H1 (cell line): ENCODE data around the gene PTPRD. TPM values are rescaled to one million over a fixed set of nuclear protein-coding genes. Genes with fewer than 3 reads are reported as not detected.

Experiments used
- CTCF ChIA-PET: fragments of 300-600 bp; sonication (Branson Sonifier 250); formaldehyde crosslinking; loops from one replicate; lab custom pipeline; 2021; ENCODE audit not compliant: partially characterized antibody; lab: Charles Lee
- POLR2A ChIA-PET: fragments of 300-600 bp; sonication (Branson Sonifier 250); formaldehyde crosslinking; loops from one replicate; lab custom pipeline; 2021; ENCODE audit warnings: inconsistent platforms; ENCODE audit not compliant: partially characterized antibody; lab: Charles Lee
- DNase-seq, 2 experiments: peaks; one replicate each; pipeline versions ENCODE4 v3.0.0 to v3.0.0-alpha.2; 2010 to 2022; ENCODE audit warnings: low spot score in 2 of 2, low read depth in 1 of 2, mixed read lengths in 1 of 2
- FAIRE-seq: peaks from 2 replicates; lab custom pipeline; 2011; peaks lifted over from hg19 to GRCh38; lab: Jason Lieb, UNC
- H2AFZ ChIP-seq: 2 replicates; pipeline ENCODE4 v1.8.1; 2012; ENCODE audit warnings: low read length, inconsistent platforms
- H2AK5ac ChIP-seq: 2 replicates; pipeline ENCODE4 v1.6.1; 2013; ENCODE audit warnings: low read depth, low read length
- H2BK120ac ChIP-seq: replicated peaks from 2 replicates; pipeline ENCODE3; 2013; ENCODE audit warnings: low read depth, low read length, inconsistent platforms
- H2BK12ac ChIP-seq: 2 replicates; pipeline ENCODE4 v1.6.1; 2013; ENCODE audit warnings: low read depth, low read length
- H2BK15ac ChIP-seq: 2 replicates; pipeline ENCODE4 v1.6.1; 2013; ENCODE audit warnings: low read length
- H2BK20ac ChIP-seq: 2 replicates; pipeline ENCODE4 v1.6.1; 2013; ENCODE audit warnings: low read length
- H2BK5ac ChIP-seq: 2 replicates; pipeline ENCODE4 v1.6.1; 2013; ENCODE audit warnings: low read depth, low read length
- H3K14ac ChIP-seq: 2 replicates; pipeline ENCODE4 v1.6.1; 2013; ENCODE audit warnings: inconsistent platforms; ENCODE audit not compliant: insufficient read length
- H3K18ac ChIP-seq: 2 replicates; pipeline ENCODE4 v1.6.1; 2013; ENCODE audit warnings: low read length; ENCODE audit errors: extremely low read depth
- H3K23ac ChIP-seq: 2 replicates; pipeline ENCODE4 v1.6.1; 2013; ENCODE audit warnings: inconsistent platforms; ENCODE audit not compliant: insufficient read length
- H3K23me2 ChIP-seq: 2 replicates; pipeline ENCODE4 v1.6.1; 2013; ENCODE audit warnings: low read depth, low read length
- H3K27ac ChIP-seq: 2 replicates; pipeline ENCODE4 v1.6.1; 2011; ENCODE audit warnings: low read depth, low read length, inconsistent platforms
- H3K27me3 ChIP-seq, 4 experiments: replicated peaks in 1 of 4; 1 replicate in 1 of 4; 2 replicates in 3 of 4; pipeline versions ENCODE4 v1.6.1 to v1.8.1; 2011 to 2013; ENCODE audit warnings: low read length in 3 of 4, mild to moderate bottlenecking in 3 of 4, inconsistent platforms in 2 of 4, mixed read lengths in 2 of 4, moderate library complexity in 1 of 4; ENCODE audit not compliant: control insufficient read depth in 3 of 4, insufficient read depth in 3 of 4; ENCODE audit errors: extremely low read depth in 1 of 4
- H3K36me3 ChIP-seq, 4 experiments: 2 replicates each; pipeline versions ENCODE4 v1.6.1 to v1.8.1; 2011 to 2013; ENCODE audit warnings: mild to moderate bottlenecking in 4 of 4, low read length in 3 of 4, moderate library complexity in 2 of 4, control low read depth in 1 of 4, inconsistent platforms in 1 of 4; ENCODE audit not compliant: insufficient read depth in 4 of 4, control insufficient read depth in 2 of 4
- H3K4ac ChIP-seq: replicated peaks from 2 replicates; pipeline ENCODE3; 2013; ENCODE audit warnings: low read length, low read depth, mixed read lengths, inconsistent platforms; ENCODE audit not compliant: insufficient read length
- H3K4me1 ChIP-seq, 4 experiments: replicated peaks in 1 of 4; 1 replicate in 1 of 4; 2 replicates in 3 of 4; pipeline versions ENCODE4 v1.6.1 to v1.8.1; 2011 to 2013; ENCODE audit warnings: low read length in 3 of 4, inconsistent platforms in 2 of 4, mixed read lengths in 1 of 4; ENCODE audit not compliant: insufficient read depth in 4 of 4, control insufficient read depth in 3 of 4
- H3K4me2 ChIP-seq, 2 experiments: 2 replicates each; pipeline versions ENCODE4 v1.6.1 to v1.8.1; 2011 to 2013; ENCODE audit warnings: low read depth in 2 of 2, low read length in 2 of 2, control low read depth in 1 of 2, inconsistent platforms in 1 of 2, mild to moderate bottlenecking in 1 of 2; ENCODE audit not compliant: insufficient read depth in 1 of 2
- H3K4me3 ChIP-seq, 4 experiments: fragments of 200-600, 300-600 bp in 1 of 4; sonication (generic), shearing (Covaris generic), sonication (Bioruptor Twin) in 1 of 4; 2 replicates each; pipeline versions ENCODE4 v1.5.1 to v1.8.1; 2011 to 2016; ENCODE audit warnings: low read length in 4 of 4, low read depth in 3 of 4, control low read depth in 2 of 4, inconsistent platforms in 2 of 4, mild to moderate bottlenecking in 2 of 4, mixed read lengths in 1 of 4, moderate library complexity in 1 of 4; ENCODE audit not compliant: insufficient read depth in 2 of 4; ENCODE audit errors: extremely low read depth in 1 of 4
- H3K56ac ChIP-seq: replicated peaks from 2 replicates; pipeline ENCODE3; 2013; ENCODE audit warnings: low read depth, mild to moderate bottlenecking, mixed read lengths, low read length, inconsistent platforms; ENCODE audit not compliant: insufficient read length
- H3K79me1 ChIP-seq: 2 replicates; pipeline ENCODE4 v1.6.1; 2013; ENCODE audit warnings: low read depth, low read length, control low read depth
- H3K79me2 ChIP-seq, 2 experiments: 2 replicates each; pipeline versions ENCODE4 v1.6.1 to v1.8.1; 2012 to 2013; ENCODE audit warnings: low read length in 2 of 2, mild to moderate bottlenecking in 2 of 2, inconsistent platforms in 1 of 2; ENCODE audit not compliant: insufficient read depth in 2 of 2, control insufficient read depth in 1 of 2
- H3K9ac ChIP-seq, 4 experiments: replicated peaks in 1 of 4; 1 replicate in 1 of 4; 2 replicates in 3 of 4; pipeline versions ENCODE4 v1.6.1 to v1.8.1; 2011 to 2013; ENCODE audit warnings: low read depth in 3 of 4, low read length in 3 of 4, control low read depth in 2 of 4, mild to moderate bottlenecking in 2 of 4, moderate library complexity in 2 of 4, inconsistent platforms in 1 of 4; ENCODE audit errors: extremely low read depth in 1 of 4
- H3K9me3 ChIP-seq, 2 experiments: 2 replicates each; pipeline versions ENCODE4 v1.6.1 to v1.8.1; 2012 to 2013; ENCODE audit warnings: mild to moderate bottlenecking in 2 of 2, moderate library complexity in 2 of 2, control low read depth in 1 of 2, inconsistent platforms in 1 of 2, low read depth in 1 of 2, low read length in 1 of 2, mixed read lengths in 1 of 2; ENCODE audit not compliant: insufficient read depth in 2 of 2
- H4K20me1 ChIP-seq, 2 experiments: replicated peaks in 1 of 2; 2 replicates each; pipeline versions ENCODE3 to v1.8.1; 2011 to 2013; ENCODE audit warnings: inconsistent platforms in 2 of 2, low read length in 2 of 2, mild to moderate bottlenecking in 1 of 2; ENCODE audit not compliant: insufficient read depth in 2 of 2, control insufficient read depth in 1 of 2
- H4K5ac ChIP-seq: 2 replicates; pipeline ENCODE4 v1.6.1; 2013; ENCODE audit warnings: low read length, low read depth, mixed read lengths, inconsistent platforms; ENCODE audit not compliant: insufficient read length
- H4K8ac ChIP-seq: 2 replicates; pipeline ENCODE4 v1.8.0; 2013; ENCODE audit warnings: mild to moderate bottlenecking, moderate library complexity, low read length, inconsistent platforms; ENCODE audit not compliant: insufficient read depth; ENCODE audit errors: extremely low read depth
- H4K91ac ChIP-seq: replicated peaks from 2 replicates; pipeline ENCODE3; 2013; ENCODE audit warnings: low read length, mixed read lengths, inconsistent platforms; ENCODE audit not compliant: insufficient read length
- ASH2L ChIP-seq: fragments of 200-600, 300-600 bp; sonication (generic); IDR thresholded peaks from one replicate; pipeline ENCODE4 v1.7.1; 2017; ENCODE audit warnings: low read length
- CEBPB ChIP-seq: IDR thresholded peaks from 2 replicates; pipeline ENCODE4 v1.6.1; 2012; ENCODE audit warnings: low read depth, low read length
- CTBP2 ChIP-seq: IDR thresholded peaks from 2 replicates; pipeline ENCODE4 v1.7.0; 2011; ENCODE audit warnings: borderline replicate concordance, mild to moderate bottlenecking, moderate library complexity, mixed read lengths, low read length; ENCODE audit not compliant: insufficient read depth, insufficient read length
- POU5F1 ChIP-seq: IDR thresholded peaks from 2 replicates; pipeline ENCODE4 v1.6.1; 2011; ENCODE audit warnings: low read depth, mild to moderate bottlenecking, low read length, moderate library complexity
- RNF2 ChIP-seq: fragments of 200-900, 300-1000 bp; sonication (generic); IDR thresholded peaks from 2 replicates; pipeline ENCODE4 v1.7.1; 2016; ENCODE audit warnings: borderline replicate concordance, low read depth, mild to moderate bottlenecking, antibody characterized with exemption, low read length; ENCODE audit not compliant: poor library complexity, severe bottlenecking; ENCODE audit errors: missing control alignments
- SIRT6 ChIP-seq: IDR thresholded peaks from one replicate; pipeline ENCODE4 v1.7.1; 2012; ENCODE audit warnings: low read length, inconsistent platforms
- ZNF274 ChIP-seq: IDR thresholded peaks from 2 replicates; pipeline ENCODE4 v1.7.0; 2012; ENCODE audit warnings: low read length, borderline replicate concordance; ENCODE audit errors: extremely low read depth
- WGBS, 2 experiments: shearing (Covaris generic) in 1 of 2; methylation state at CpG; one replicate each; pipeline versions ENCODE4 v1.1.6 to v1.1.7; 2013 to 2015; ENCODE audit warnings: low lambda C conversion rate in 2 of 2, mixed read lengths in 2 of 2, inconsistent platforms in 1 of 2, low coverage in 1 of 2, missing lambda C conversion rate in 1 of 2; ENCODE audit not compliant: insufficient replicate concordance in 2 of 2, insufficient coverage in 1 of 2, insufficient read length in 1 of 2; ENCODE audit errors: extremely low coverage in 1 of 2, missing lambda C conversion rate in 1 of 2; 5-methylcytosine and 5-hydroxymethylcytosine counted together
- long read RNA-seq, 2 experiments: library from RNA in 1 of 2; library from capped mRNA in 1 of 2; stranded (forward); transcript quantifications; one replicate each; pipeline ENCODE4 v2.0.0, GENCODE V29; 2021; ENCODE audit warnings: inconsistent platforms in 1 of 2
- polyA minus RNA-seq, 3 experiments: library from RNA; depleted of rRNA, polyadenylated mRNA; stranded (reverse); fragments of >200 nt; gene quantifications; 1 replicate in 2 of 3; 2 replicates in 1 of 3; pipeline ENCODE4 v1.2.3, GENCODE V29; 2011
- polyA plus RNA-seq, 7 experiments: library from polyadenylated mRNA; depleted of rRNA in 3 of 7; stranded (reverse) in 5 of 7; unstranded in 2 of 7; fragments of >200 nt in 5 of 7; fragments of 200-250 nt in 2 of 7; gene quantifications; 1 replicate in 5 of 7; 2 replicates in 1 of 7; 4 replicates in 1 of 7; pipeline versions ENCODE4 v1.2.1 to v1.2.3, GENCODE V29; 2011 to 2013; ENCODE audit warnings: missing spikeins in 2 of 7, mixed read lengths in 2 of 7
- total RNA-seq: library from RNA; stranded (reverse); fragmentation: NEBNext Ultra II Directional; extraction: Animal tissue kit (Norgen Biotek cat#: 25700); gene quantifications from 2 replicates; pipeline ENCODE4 v1.2.1, GENCODE V29; 2021
- TF ChIP-seq, protein P1 (sequence below): IDR thresholded peaks from 2 replicates; pipeline ENCODE4 v1.6.1; 2012; ENCODE audit warnings: inconsistent platforms

The PTPRD gene
- total RNA-seq, result 73.6 and 77.0 TPM in 2 replicates
- polyA plus RNA-seq (2011; rRNA removed), result 17.2 and 19.8 TPM in 2 replicates
- polyA plus RNA-seq (2011; cell fraction: cytosol; rRNA removed), result 20.4 TPM
- polyA plus RNA-seq (2011; cell fraction: nucleus; rRNA removed), result 79.0 TPM
- 19.2 to 33.6 TPM (median 28.6 TPM) in 4 replicates for polyA plus RNA-seq (2012, experiment 1 of 2)
- polyA plus RNA-seq (2012, experiment 2 of 2), result 0.60 TPM
- 33.3 TPM for polyA plus RNA-seq (2013, experiment 1 of 2)
- 31.5 TPM for polyA plus RNA-seq (2013, experiment 2 of 2)
- 137 and 195 TPM in 2 replicates for polyA minus RNA-seq (2011; rRNA and poly(A)+ RNA removed)
- 51.4 TPM for polyA minus RNA-seq (2011; cell fraction: cytosol; rRNA and poly(A)+ RNA removed)
- 220 TPM for polyA minus RNA-seq (2011; cell fraction: nucleus; rRNA and poly(A)+ RNA removed)
- long read RNA-seq, experiment 1, partial matches to known transcripts, result 12 of 24 reads
- long read RNA-seq, experiment 1, other reads (novel, unspliced or antisense), result 12 of 24 reads
- long read RNA-seq, experiment 2, partial matches to known transcripts, result 0 of 1 reads
- long read RNA-seq, experiment 2, other reads (novel, unspliced or antisense), result 1 of 1 reads

DNA sequence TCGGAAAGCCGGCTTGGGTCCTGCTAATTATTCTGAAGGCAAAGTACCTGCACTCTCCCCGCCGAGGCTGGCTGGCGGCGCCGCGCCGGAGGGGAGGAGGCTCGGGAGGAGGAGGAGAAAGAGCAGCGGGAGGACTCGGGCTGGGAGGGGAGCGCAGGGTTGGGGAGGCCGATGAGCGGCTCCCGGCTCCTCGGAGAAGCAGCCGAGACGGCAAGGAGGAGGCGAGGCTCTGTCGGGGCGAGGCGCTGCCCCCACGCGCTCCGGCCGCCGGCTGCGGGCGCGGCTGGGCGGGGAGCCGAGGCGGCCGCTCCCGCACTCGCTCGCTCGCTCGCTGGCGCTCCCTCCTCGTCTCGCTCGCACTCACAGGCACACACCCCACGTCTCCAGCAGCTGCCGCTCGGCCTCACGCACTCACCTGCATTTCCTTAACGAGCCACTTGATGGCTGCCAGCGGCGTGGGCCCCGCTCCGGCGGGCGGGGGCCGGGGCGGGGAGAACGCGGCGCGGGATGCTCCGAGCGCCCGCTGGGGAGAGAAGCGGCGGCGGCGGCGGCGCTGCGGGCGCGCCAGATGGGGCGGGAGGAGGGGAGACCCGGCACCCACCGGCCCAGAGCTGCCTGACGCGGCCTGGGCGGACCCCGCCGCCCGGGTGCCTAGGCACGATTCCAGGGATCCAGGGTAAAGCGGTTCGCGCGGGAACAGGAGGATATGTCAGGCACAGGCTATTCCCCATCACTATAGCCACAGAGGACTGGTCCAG, at the start of gene PTPRD:
Gene PTPRD, minus strand, starts transcription at position 362 of the 758 bp plus-strand sequence.
- Histone ChIP-seq H3K27ac (no peak within 1 kb of the TSS), H3K4me1 (peaks cover 0 to 2% (median 0%) of the 10 kb centered on the region in 4 experiments; a peak in 2 of 7 replicates), H4K8ac (peak within 1 kb of the TSS; percentile 58), H3K4ac (no peak within 1 kb of the TSS), H4K91ac (no peak within 1 kb of the TSS), H3K23ac (no peak within 1 kb of the TSS), H3K79me2 (no peaks in the 10 kb centered on the region), H3K14ac (no peak within 1 kb of the TSS), H3K27me3 (peaks cover 3 to 25% (median 18%) of the 10 kb centered on the region in 4 experiments), H3K4me3 (peak within 1 kb of the TSS; percentile 64 to 94 (median 75)), H2BK20ac (no peak within 1 kb of the TSS), H3K9ac (peak within 1 kb of the TSS; percentile 29 to 69 (median 50); a peak in 6 of 7 replicates), H2BK5ac (peak within 1 kb of the TSS; percentile 10; the same call in 1 of the 2 replicates), H3K79me1 (no peaks in the 10 kb centered on the region), H3K56ac (no peak within 1 kb of the TSS), H2AFZ (peak within 1 kb of the TSS; percentile 95), H3K18ac (no peak within 1 kb of the TSS), H2BK15ac (no peak within 1 kb of the TSS), H3K9me3 (no peaks in the 10 kb centered on the region), H4K20me1 (no peaks in the 10 kb centered on the region), H3K36me3 (no peaks in the 10 kb centered on the region), H2AK5ac (no peak within 1 kb of the TSS), H4K5ac (no peak within 1 kb of the TSS), H2BK12ac (no peak within 1 kb of the TSS), H3K23me2 (peaks cover 10% of the 10 kb centered on the region), H3K4me2 (peak within 1 kb of the TSS; percentile 75 to 97), H2BK120ac (no peak within 1 kb of the TSS)
- ChIA-PET CTCF (interaction anchor here (1.1 to 1.3 kb wide), 3 partner anchors 10 to 18 kb away, joined by 3 to 9 read pairs (median 4); no protein-coding TSS in a partner anchor), POLR2A (no interaction called here)
- FAIRE-seq, result no peak
- DNase-seq, result peak; percentile 43 to 79
- WGBS, 2 experiments, result 3% methylated on average over 12 of the region's 87 CpGs; no CpG with 5 or more reads in 1 of the 2 experiments
- TF ChIP-seq ZNF274, result no peak
- peak; percentile 88 for TF ChIP-seq ASH2L
- TF ChIP-seq POU5F1, result no peak
- TF ChIP-seq SIRT6, result no peak
- no peak for TF ChIP-seq CEBPB
- TF ChIP-seq CTBP2, result peak; percentile 91
- no peak for TF ChIP-seq RNF2
- TF ChIP-seq, protein P1, sequence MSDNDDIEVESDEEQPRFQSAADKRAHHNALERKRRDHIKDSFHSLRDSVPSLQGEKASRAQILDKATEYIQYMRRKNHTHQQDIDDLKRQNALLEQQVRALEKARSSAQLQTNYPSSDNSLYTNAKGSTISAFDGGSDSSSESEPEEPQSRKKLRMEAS, result peak; percentile 41
